H9 (cell line): ENCODE results near the gene KCNQ2. TPM values are rescaled to one million over a fixed set of nuclear protein-coding genes. Genes with fewer than 3 reads are reported as not detected.

ENCODE experiments used
- DNase-seq: peaks from one replicate; pipeline ENCODE4 v3.0.0-alpha.2; 2017
- H2AFZ ChIP-seq: one replicate; pipeline ENCODE4 v1.6.1; 2013; ENCODE audit warnings: mild to moderate bottlenecking, low read length, control low read depth, moderate library complexity
- H2AK5ac ChIP-seq: 2 replicates; pipeline ENCODE4 v1.6.1; 2013; ENCODE audit warnings: low read length, control low read depth, mixed read lengths; ENCODE audit not compliant: insufficient read length
- H2BK120ac ChIP-seq: one replicate; pipeline ENCODE4 v1.6.1; 2013; ENCODE audit warnings: low read depth, mild to moderate bottlenecking, low read length, control low read depth, inconsistent platforms; ENCODE audit not compliant: poor library complexity, severe bottlenecking
- H2BK12ac ChIP-seq: 2 replicates; pipeline ENCODE4 v1.6.1; 2013; ENCODE audit warnings: low read length, control low read depth, mixed read lengths, low read depth; ENCODE audit not compliant: insufficient read length
- H2BK15ac ChIP-seq: 2 replicates; pipeline ENCODE4 v1.6.1; 2013; ENCODE audit warnings: low read depth, low read length, control low read depth
- H2BK20ac ChIP-seq: one replicate; pipeline ENCODE4 v1.6.1; 2013; ENCODE audit warnings: low read depth, mild to moderate bottlenecking, low read length, control low read depth, inconsistent platforms; ENCODE audit not compliant: poor library complexity, severe bottlenecking
- H2BK5ac ChIP-seq: 2 replicates; pipeline ENCODE4 v1.6.1; 2013; ENCODE audit warnings: low read length, control low read depth, mixed read lengths; ENCODE audit not compliant: insufficient read length
- H3K14ac ChIP-seq: 2 replicates; pipeline ENCODE4 v1.6.1; 2013; ENCODE audit warnings: low read length, control low read depth; ENCODE audit not compliant: insufficient read depth
- H3K18ac ChIP-seq: 2 replicates; pipeline ENCODE4 v1.6.1; 2013; ENCODE audit warnings: low read depth, mild to moderate bottlenecking, mixed read lengths, low read length, control low read depth; ENCODE audit not compliant: insufficient read length
- H3K23ac ChIP-seq: 2 replicates; pipeline ENCODE4 v1.6.1; 2013; ENCODE audit warnings: low read length, control low read depth, mixed read lengths, low read depth; ENCODE audit not compliant: insufficient read length
- H3K23me2 ChIP-seq: 2 replicates; pipeline ENCODE4 v1.6.1; 2013; ENCODE audit warnings: low read depth, mild to moderate bottlenecking, mixed read lengths, low read length, control low read depth; ENCODE audit not compliant: insufficient read length, poor library complexity, severe bottlenecking
- H3K27ac ChIP-seq: 2 replicates; pipeline ENCODE4 v1.5.1; 2013; ENCODE audit warnings: low read length, control low read depth, mixed read lengths, low read depth; ENCODE audit not compliant: insufficient read length
- H3K27me3 ChIP-seq: 2 replicates; pipeline ENCODE4 v1.6.1; 2013; ENCODE audit warnings: low read length, control low read depth, inconsistent platforms; ENCODE audit not compliant: insufficient read depth
- H3K4ac ChIP-seq: 2 replicates; pipeline ENCODE4 v1.6.1; 2013; ENCODE audit warnings: low read depth, mild to moderate bottlenecking, control low read depth, inconsistent platforms, low read length, moderate library complexity
- H3K4me1 ChIP-seq: 2 replicates; pipeline ENCODE4 v1.6.1; 2013; ENCODE audit warnings: low read length, control low read depth, inconsistent platforms; ENCODE audit not compliant: insufficient read depth
- H3K4me2 ChIP-seq: 2 replicates; pipeline ENCODE4 v1.6.1; 2013; ENCODE audit warnings: low read length, control low read depth, mixed read lengths; ENCODE audit not compliant: insufficient read length, insufficient read depth
- H3K56ac ChIP-seq: 2 replicates; pipeline ENCODE4 v1.6.1; 2013; ENCODE audit warnings: low read depth, mild to moderate bottlenecking, mixed read lengths, low read length, control low read depth; ENCODE audit not compliant: insufficient read length
- H3K79me1 ChIP-seq: 2 replicates; pipeline ENCODE4 v1.6.1; 2013; ENCODE audit warnings: low read depth, mild to moderate bottlenecking, moderate library complexity, low read length, control low read depth, inconsistent platforms; ENCODE audit not compliant: insufficient read depth, poor library complexity, severe bottlenecking
- H3K79me2 ChIP-seq: 2 replicates; pipeline ENCODE4 v1.6.1; 2013; ENCODE audit warnings: low read length, control low read depth, inconsistent platforms; ENCODE audit not compliant: insufficient read depth
- H3K9ac ChIP-seq: 2 replicates; pipeline ENCODE4 v1.6.1; 2013; ENCODE audit warnings: low read length, control low read depth, mixed read lengths; ENCODE audit not compliant: insufficient read length; ENCODE audit errors: extremely low read depth
- H3K9me3 ChIP-seq: one replicate; pipeline ENCODE4 v1.6.1; 2013; ENCODE audit warnings: low read depth, low read length, inconsistent platforms; ENCODE audit not compliant: control insufficient read depth
- H3T11ph ChIP-seq: one replicate; pipeline ENCODE4 v1.6.1; 2013; ENCODE audit warnings: mild to moderate bottlenecking, low read length, control low read depth, inconsistent platforms
- H4K20me1 ChIP-seq: one replicate; pipeline ENCODE4 v1.6.1; 2013; ENCODE audit not compliant: control insufficient read depth, insufficient read length, insufficient read depth
- H4K5ac ChIP-seq: 2 replicates; pipeline ENCODE4 v1.6.1; 2013; ENCODE audit warnings: low read depth, mild to moderate bottlenecking, mixed read lengths, low read length, control low read depth; ENCODE audit not compliant: insufficient read length
- H4K8ac ChIP-seq: replicated peaks from 2 replicates; pipeline ENCODE4 v1.6.1; 2013; ENCODE audit warnings: low read length, control low read depth, mixed read lengths, low read depth; ENCODE audit not compliant: insufficient read length
- H4K91ac ChIP-seq: 2 replicates; pipeline ENCODE4 v1.6.1; 2013; ENCODE audit warnings: low read depth, mild to moderate bottlenecking, moderate library complexity, mixed read lengths, low read length, control low read depth; ENCODE audit not compliant: insufficient read length
- H3K27ac Mint-ChIP-seq, 3 experiments: 2 replicates in 2 of 3; 3 replicates in 1 of 3; pipeline ENCODE4 v1.8.0; 2020 to 2021; ENCODE audit warnings: mixed read lengths in 3 of 3, mild to moderate bottlenecking in 1 of 3, moderate library complexity in 1 of 3
- H3K27me3 Mint-ChIP-seq: 2 replicates; pipeline ENCODE4 v1.8.0; 2021; ENCODE audit warnings: low read depth, mild to moderate bottlenecking, moderate library complexity, mixed read lengths
- H3K36me3 Mint-ChIP-seq, 3 experiments: 2 replicates in 2 of 3; 3 replicates in 1 of 3; pipeline ENCODE4 v1.8.0; 2020 to 2021; ENCODE audit warnings: low read depth in 3 of 3, mixed read lengths in 3 of 3; ENCODE audit not compliant: insufficient read depth in 1 of 3
- H3K4me1 Mint-ChIP-seq, 2 experiments: 2 replicates each; pipeline ENCODE4 v1.8.0; 2020; ENCODE audit warnings: mixed read lengths in 2 of 2
- H3K4me3 Mint-ChIP-seq, 2 experiments: 2 replicates in 1 of 2; 3 replicates in 1 of 2; pipeline ENCODE4 v1.8.0; 2020 to 2021; ENCODE audit warnings: mild to moderate bottlenecking in 2 of 2, mixed read lengths in 2 of 2, moderate library complexity in 1 of 2
- H3K9me3 Mint-ChIP-seq, 2 experiments: 2 replicates in 1 of 2; 3 replicates in 1 of 2; pipeline ENCODE4 v1.8.0; 2020; ENCODE audit warnings: mild to moderate bottlenecking in 2 of 2, mixed read lengths in 2 of 2, moderate library complexity in 1 of 2
- WGBS: extraction: QIAGEN DNeasy Blood & Tissue Kit; methylation state at CpG from one replicate; pipeline ENCODE4 v1.1.7; 2013; ENCODE audit warnings: missing lambda C conversion rate, low lambda C conversion rate, mixed read lengths; ENCODE audit not compliant: insufficient read length; ENCODE audit errors: extremely low coverage; 5-methylcytosine and 5-hydroxymethylcytosine counted together
- total RNA-seq: library from RNA; stranded (reverse); gene quantifications from 2 replicates; pipeline ENCODE4 v1.2.1, GENCODE V29; 2021
- TF ChIP-seq, protein P1 (sequence below): fragments of 200-600 bp; sonication (generic); conservative IDR thresholded peaks from 3 replicates; pipeline ENCODE4 v1.8.0; 2021; ENCODE audit warnings: antibody characterized with exemption, mild to moderate bottlenecking

KCNQ2 gene
- total RNA-seq, 1 experiment from 2014 or later: 69.2 TPM

DNA sequence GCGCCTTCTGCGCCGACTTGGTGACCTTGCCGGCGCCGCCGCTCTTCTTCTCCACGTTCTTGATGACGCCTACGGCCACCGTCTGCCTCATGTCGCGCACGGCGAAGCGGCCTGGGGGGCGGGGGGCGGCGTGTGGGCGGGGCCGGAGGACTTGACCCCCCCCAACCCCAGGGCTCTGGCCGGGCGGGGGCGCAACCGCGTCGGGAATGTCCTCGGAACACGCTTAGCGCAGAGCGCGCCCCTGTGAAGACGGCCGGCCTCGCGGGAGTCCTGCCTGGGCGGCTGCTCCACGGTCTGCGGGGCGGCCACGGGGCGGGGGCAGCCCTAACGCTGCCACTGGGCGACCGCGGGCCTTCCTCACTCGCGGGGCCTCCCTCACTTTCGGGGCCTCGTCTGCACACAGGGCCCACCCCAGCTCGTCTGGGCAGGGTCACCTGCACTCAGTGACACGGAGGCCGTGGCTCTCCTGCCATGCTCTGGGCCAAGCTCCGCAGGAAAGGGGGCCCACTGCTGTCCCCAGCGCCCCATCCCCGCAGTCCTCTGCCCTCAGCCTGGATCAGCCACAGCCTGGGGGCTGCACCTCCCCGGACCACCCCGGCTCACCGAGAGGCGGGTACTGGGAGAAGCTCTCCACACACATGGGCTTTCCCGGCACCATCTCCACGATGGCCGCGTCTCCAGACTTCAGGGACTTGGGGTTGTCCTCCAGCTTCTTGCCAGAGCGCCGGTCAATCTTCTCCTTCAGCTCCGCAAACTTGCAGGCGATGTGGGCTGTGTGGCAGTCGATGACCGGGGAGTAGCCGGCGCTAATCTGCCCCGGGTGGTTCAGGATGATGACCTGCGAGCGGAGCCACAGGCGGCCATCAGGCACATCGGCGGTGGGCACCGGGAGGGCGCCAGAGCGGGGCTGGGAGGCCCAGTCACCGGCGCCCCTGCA is 16.1 kb upstream of the KCNQ2 start:
- H3K4ac ChIP-seq: no peak overlapping the region
- H3K79me2 ChIP-seq: no peaks in the 10 kb centered on the region
- H2BK5ac ChIP-seq: no peak overlapping the region
- H3K18ac ChIP-seq: no peak overlapping the region
- no peaks in the 10 kb centered on the region for H3K4me1 ChIP-seq
- WGBS: no CpG with 5 or more reads among the region's 83 CpGs
- no peak overlapping the region for H4K5ac ChIP-seq
- Mint-ChIP-seq H3K4me1 (peaks cover 3 to 8% of the 10 kb centered on the region in 2 experiments; a peak in 3 of 4 replicates), H3K36me3 (peaks cover 15 to 22% (median 17%) of the 10 kb centered on the region in 3 experiments), H3K27me3 (peaks cover 51% of the 10 kb centered on the region), H3K4me3 (peak overlapping the region; percentile 34 to 66; a peak in 3 of 5 replicates), H3K27ac (no peak overlapping the region), H3K9me3 (peaks cover 3 to 15% of the 10 kb centered on the region in 2 experiments; a peak in 4 of 5 replicates)
- H2AK5ac ChIP-seq: no peak overlapping the region
- no peaks in the 10 kb centered on the region for H3K23me2 ChIP-seq
- no peak overlapping the region for H3K9ac ChIP-seq
- no peak overlapping the region for H3K14ac ChIP-seq
- H4K20me1 ChIP-seq: no peaks in the 10 kb centered on the region
- H2BK20ac ChIP-seq: no peak overlapping the region
- no peaks in the 10 kb centered on the region for H3K9me3 ChIP-seq
- no peak overlapping the region for H3K4me2 ChIP-seq
- no peak for DNase-seq
- no peak overlapping the region for H3K56ac ChIP-seq
- TF ChIP-seq, protein P1, sequence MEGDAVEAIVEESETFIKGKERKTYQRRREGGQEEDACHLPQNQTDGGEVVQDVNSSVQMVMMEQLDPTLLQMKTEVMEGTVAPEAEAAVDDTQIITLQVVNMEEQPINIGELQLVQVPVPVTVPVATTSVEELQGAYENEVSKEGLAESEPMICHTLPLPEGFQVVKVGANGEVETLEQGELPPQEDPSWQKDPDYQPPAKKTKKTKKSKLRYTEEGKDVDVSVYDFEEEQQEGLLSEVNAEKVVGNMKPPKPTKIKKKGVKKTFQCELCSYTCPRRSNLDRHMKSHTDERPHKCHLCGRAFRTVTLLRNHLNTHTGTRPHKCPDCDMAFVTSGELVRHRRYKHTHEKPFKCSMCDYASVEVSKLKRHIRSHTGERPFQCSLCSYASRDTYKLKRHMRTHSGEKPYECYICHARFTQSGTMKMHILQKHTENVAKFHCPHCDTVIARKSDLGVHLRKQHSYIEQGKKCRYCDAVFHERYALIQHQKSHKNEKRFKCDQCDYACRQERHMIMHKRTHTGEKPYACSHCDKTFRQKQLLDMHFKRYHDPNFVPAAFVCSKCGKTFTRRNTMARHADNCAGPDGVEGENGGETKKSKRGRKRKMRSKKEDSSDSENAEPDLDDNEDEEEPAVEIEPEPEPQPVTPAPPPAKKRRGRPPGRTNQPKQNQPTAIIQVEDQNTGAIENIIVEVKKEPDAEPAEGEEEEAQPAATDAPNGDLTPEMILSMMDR: no peak
- H3K23ac ChIP-seq: no peak overlapping the region
- H4K91ac ChIP-seq: no peak overlapping the region
- no peak overlapping the region for H2BK12ac ChIP-seq
- H3K27me3 ChIP-seq: no peaks in the 10 kb centered on the region; the same call in 1 of the 2 replicates
- no peak overlapping the region for H2AFZ ChIP-seq
- H3K79me1 ChIP-seq: no peaks in the 10 kb centered on the region
- H3K27ac ChIP-seq: no peak overlapping the region
- no peak overlapping the region for H4K8ac ChIP-seq
- H2BK15ac ChIP-seq: no peak overlapping the region
- no peak overlapping the region for H2BK120ac ChIP-seq
- H3T11ph ChIP-seq: no peak overlapping the region
